ENCODE data around the gene WDR36. TPM values are rescaled to one million over a fixed set of nuclear protein-coding genes. Genes with fewer than 3 reads are reported as not detected.

Gene WDR36
- total and polyA plus RNA-seq, 7 donors, result 2.4 to 22.8 (median 14.4) TPM

DNA sequence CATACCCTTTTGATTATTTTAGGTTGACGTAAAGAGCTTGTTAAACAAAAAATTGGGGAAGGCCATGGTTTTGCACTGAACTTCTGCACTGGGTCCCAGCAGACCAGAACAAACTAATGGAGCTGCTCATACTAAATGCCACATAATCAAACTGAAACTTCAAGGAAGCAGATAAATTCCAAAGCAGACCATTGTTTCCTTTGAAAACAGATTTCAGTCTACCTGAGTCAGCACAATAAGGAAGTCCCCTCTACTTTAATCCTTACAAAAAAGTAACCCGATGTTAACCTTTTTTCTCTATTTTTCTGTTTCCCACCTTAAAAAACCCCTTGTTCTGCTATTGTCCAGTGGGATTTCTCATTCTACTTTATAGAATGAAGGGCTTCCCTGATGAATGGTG, 39.2 kb downstream of the WDR36 start:
- no peak for TF ChIP-seq POLR2AphosphoS5 (IDR thresholded peaks at IDR 0.05)
- TF ChIP-seq, protein P1, sequence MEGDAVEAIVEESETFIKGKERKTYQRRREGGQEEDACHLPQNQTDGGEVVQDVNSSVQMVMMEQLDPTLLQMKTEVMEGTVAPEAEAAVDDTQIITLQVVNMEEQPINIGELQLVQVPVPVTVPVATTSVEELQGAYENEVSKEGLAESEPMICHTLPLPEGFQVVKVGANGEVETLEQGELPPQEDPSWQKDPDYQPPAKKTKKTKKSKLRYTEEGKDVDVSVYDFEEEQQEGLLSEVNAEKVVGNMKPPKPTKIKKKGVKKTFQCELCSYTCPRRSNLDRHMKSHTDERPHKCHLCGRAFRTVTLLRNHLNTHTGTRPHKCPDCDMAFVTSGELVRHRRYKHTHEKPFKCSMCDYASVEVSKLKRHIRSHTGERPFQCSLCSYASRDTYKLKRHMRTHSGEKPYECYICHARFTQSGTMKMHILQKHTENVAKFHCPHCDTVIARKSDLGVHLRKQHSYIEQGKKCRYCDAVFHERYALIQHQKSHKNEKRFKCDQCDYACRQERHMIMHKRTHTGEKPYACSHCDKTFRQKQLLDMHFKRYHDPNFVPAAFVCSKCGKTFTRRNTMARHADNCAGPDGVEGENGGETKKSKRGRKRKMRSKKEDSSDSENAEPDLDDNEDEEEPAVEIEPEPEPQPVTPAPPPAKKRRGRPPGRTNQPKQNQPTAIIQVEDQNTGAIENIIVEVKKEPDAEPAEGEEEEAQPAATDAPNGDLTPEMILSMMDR (IDR thresholded peaks at IDR 0.05), result no peak
- no peak for TF ChIP-seq EP300 (IDR thresholded peaks at IDR 0.05)
- no peak for TF ChIP-seq POLR2A (IDR thresholded peaks at IDR 0.05)
- Histone ChIP-seq H3K4me3 (no peak overlapping the region), H3K9me3 (no peaks in the 10 kb centered on the region), H3K27me3 (no peaks in the 10 kb centered on the region), H3K36me3 (peaks cover 0 to 25% (median 4%) of the 10 kb centered on the region in 4 donors), H3K27ac (no peak overlapping the region), H3K4me1 (no peaks in the 10 kb centered on the region)
- no peak for DNase-seq
- intact Hi-C loops (cut with DNase I), result no loop called here
- WGBS, 2 donors, result 65 to 70% methylated on average over 2 of the region's 2 CpGs

DNA sequence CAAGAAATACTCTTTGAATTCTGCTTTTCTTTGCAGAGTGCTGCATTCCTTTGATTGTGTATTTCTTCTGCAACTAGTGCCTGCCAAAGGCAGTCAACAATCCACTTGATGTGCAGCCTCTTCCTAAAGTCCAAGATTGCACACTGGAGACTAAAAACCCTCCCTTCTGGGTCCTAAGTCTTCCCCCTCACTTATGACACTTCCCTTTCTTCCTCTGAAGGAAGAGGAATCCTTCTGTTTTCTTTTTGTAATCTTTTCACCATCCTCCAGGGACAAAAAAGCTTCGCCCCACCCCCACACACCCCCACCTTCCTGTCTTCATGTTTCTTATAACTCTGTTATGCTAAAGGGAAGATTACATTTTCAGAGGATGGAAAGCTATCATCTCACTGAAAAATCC, 39.9 kb downstream of the WDR36 start:
- Histone ChIP-seq H3K36me3 (peaks cover 0 to 18% (median 3%) of the 10 kb centered on the region in 4 donors), H3K27me3 (no peaks in the 10 kb centered on the region), H3K27ac (no peak overlapping the region), H3K4me1 (no peaks in the 10 kb centered on the region), H3K4me3 (no peak overlapping the region), H3K9me3 (no peaks in the 10 kb centered on the region)
- intact Hi-C loops (cut with DNase I), result no loop called here
- 73 to 90% methylated on average over 1 of the region's 1 CpG for WGBS, 2 donors
- DNase-seq, result no peak
- TF ChIP-seq, protein P1 (IDR thresholded peaks at IDR 0.05), result no peak
- TF ChIP-seq EP300 (IDR thresholded peaks at IDR 0.05), result no peak

DNA sequence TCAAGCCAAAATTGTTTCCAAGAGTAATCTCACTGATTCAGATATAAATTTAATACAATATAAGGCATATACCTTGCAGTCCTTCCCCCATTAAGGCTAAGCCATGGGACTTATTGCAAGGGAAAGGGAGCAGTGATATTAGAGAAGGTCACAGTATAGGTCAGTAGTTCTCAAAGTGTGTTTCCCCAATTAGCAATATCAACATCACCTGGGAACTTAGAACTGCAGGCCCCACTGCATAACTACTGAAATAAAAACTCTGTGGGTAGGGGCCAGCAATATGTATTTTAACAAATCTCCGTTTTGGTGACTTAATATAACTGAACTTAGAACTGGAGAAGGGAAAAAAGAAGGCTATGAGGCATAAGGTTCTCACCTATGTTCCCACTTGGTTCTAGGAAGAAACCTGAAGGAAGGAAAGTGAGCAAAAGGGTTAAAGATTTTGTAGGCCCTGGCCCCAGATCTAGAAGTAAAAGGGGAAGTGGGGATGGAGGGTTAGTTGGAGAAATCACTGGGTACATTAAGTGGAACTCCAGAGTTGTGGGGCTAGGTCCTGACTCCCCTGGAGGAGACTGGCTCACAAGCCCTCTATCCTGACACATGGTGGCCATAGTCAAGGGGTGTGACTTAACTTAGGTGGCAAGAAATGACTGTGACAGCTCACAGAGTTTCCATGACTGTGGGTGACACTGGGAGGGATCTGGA, 40.7 kb downstream of the WDR36 start:
- Histone ChIP-seq H3K36me3 (peaks cover 0 to 10% (median 0%) of the 10 kb centered on the region in 4 donors), H3K9me3 (no peaks in the 10 kb centered on the region), H3K27me3 (no peaks in the 10 kb centered on the region), H3K4me1 (no peaks in the 10 kb centered on the region), H3K27ac (no peak overlapping the region), H3K4me3 (no peak overlapping the region)
- TF ChIP-seq POLR2AphosphoS5 (IDR thresholded peaks at IDR 0.05) (no peak), POLR2A (IDR thresholded peaks at IDR 0.05) (no peak), EP300 (IDR thresholded peaks at IDR 0.05) (no peak)
- TF ChIP-seq, protein P1 (IDR thresholded peaks at IDR 0.05), result no peak
- DNase-seq, result no peak
- intact Hi-C loops (cut with DNase I), result no loop called here
- 81 to 83% methylated on average over 1 of the region's 1 CpG for WGBS, 2 donors

DNA sequence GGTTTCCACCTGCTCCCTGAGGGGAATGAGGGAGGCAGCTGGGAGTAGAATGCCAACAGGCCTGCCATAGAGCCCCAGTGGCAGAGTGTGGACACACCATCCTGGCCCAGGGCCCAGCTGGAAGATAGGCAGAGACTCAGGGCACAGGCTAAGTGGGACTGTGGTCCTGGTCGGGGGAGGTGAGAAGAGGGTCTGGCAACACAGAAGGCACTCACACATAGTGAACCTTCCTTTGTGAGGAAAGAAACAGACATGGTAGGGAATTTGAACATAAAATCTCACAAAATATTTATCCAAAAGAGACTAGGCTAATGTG, 41.2 kb downstream of the WDR36 start:
- H3K27ac ChIP-seq, result no peak overlapping the region
- no peak overlapping the region for H3K4me3 ChIP-seq
- peaks cover 0 to 8% (median 0%) of the 10 kb centered on the region in 4 donors for H3K36me3 ChIP-seq
- no peaks in the 10 kb centered on the region for H3K9me3 ChIP-seq
- intact Hi-C loops (cut with DNase I), result no loop called here
- TF ChIP-seq, protein P1 (IDR thresholded peaks at IDR 0.05), result no peak
- TF ChIP-seq POLR2AphosphoS5 (IDR thresholded peaks at IDR 0.05) (no peak), EP300 (IDR thresholded peaks at IDR 0.05) (no peak), POLR2A (IDR thresholded peaks at IDR 0.05) (no peak)
- H3K27me3 ChIP-seq, result no peaks in the 10 kb centered on the region
- 89 to 90% methylated on average over 1 of the region's 1 CpG for WGBS, 2 donors
- no peaks in the 10 kb centered on the region for H3K4me1 ChIP-seq
- DNase-seq, result no peak

DNA sequence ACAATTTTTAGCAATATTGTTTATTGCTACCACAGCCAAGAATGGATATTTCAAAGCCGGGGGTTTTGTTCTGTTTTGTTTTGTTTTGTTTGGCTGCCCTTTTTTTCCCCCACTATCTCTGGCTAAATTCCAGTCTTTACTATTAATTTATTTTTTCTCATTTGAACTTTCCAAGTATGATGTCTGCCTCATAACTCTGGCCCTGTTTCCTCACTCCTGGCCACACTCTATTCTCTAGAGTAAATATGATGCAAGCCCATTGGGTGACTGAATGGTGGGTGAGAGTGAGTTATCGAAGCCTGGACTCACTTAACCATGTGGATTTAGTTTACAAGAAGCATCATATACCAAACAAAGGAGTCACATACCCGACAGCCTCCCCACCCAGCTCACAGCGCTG, 41.9 kb downstream of the WDR36 start:
- no peak for TF ChIP-seq POLR2AphosphoS5 (IDR thresholded peaks at IDR 0.05)
- no peak for TF ChIP-seq EP300 (IDR thresholded peaks at IDR 0.05)
- TF ChIP-seq POLR2A (IDR thresholded peaks at IDR 0.05), result no peak
- TF ChIP-seq, protein P1 (IDR thresholded peaks at IDR 0.05), result no peak
- intact Hi-C loops (cut with DNase I), result no loop called here
- no peak overlapping the region for H3K27ac ChIP-seq
- no peaks in the 10 kb centered on the region for H3K4me1 ChIP-seq
- H3K4me3 ChIP-seq, result no peak overlapping the region
- whole genome bisulfite sequencing, 2 donors, result 71 to 74% methylated on average over 4 of the region's 4 CpGs
- DNase-seq, result no peak
- no peaks in the 10 kb centered on the region for H3K9me3 ChIP-seq
- peaks cover 0 to 2% (median 0%) of the 10 kb centered on the region in 4 donors for H3K36me3 ChIP-seq
- no peaks in the 10 kb centered on the region for H3K27me3 ChIP-seq

Data from sigmoid colon (tissue), 7 donors.